NCI-H2196 treated with DMSO at 0.1 percent for 48 hours (cell line): ENCODE results near the gene TNNI3K.
"Not testable (repeated sequence)": the region's sequence is repeated elsewhere in the genome, so short reads cannot be mapped to it uniquely, and the experiment has no call there.

Experiments used
- DNase-seq: peaks from one replicate; lab custom pipeline; 2025; ENCODE audit not compliant: unreplicated experiment; lab: John Stamatoyannopoulos, UW

The TNNI3K gene, protein sequence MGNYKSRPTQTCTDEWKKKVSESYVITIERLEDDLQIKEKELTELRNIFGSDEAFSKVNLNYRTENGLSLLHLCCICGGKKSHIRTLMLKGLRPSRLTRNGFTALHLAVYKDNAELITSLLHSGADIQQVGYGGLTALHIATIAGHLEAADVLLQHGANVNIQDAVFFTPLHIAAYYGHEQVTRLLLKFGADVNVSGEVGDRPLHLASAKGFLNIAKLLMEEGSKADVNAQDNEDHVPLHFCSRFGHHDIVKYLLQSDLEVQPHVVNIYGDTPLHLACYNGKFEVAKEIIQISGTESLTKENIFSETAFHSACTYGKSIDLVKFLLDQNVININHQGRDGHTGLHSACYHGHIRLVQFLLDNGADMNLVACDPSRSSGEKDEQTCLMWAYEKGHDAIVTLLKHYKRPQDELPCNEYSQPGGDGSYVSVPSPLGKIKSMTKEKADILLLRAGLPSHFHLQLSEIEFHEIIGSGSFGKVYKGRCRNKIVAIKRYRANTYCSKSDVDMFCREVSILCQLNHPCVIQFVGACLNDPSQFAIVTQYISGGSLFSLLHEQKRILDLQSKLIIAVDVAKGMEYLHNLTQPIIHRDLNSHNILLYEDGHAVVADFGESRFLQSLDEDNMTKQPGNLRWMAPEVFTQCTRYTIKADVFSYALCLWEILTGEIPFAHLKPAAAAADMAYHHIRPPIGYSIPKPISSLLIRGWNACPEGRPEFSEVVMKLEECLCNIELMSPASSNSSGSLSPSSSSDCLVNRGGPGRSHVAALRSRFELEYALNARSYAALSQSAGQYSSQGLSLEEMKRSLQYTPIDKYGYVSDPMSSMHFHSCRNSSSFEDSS

DNA sequence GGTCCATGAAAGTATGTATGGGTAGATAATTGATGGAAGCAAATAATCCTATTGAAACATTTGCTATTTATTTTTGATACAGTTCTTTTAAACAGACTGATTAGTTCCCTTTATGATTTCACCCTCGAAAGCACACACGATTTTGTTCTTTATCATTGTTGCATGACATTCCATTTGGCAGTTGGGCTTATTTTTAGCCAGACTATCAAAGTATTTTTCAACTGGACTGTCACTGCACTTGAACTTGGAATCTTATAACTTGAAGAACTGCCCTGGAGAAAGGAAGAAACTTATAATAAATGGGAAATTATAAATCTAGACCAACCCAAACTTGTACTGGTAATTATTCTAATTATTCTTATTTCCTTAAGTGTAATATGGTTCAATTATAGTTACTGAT lies at the start of gene TNNI3K:
Gene TNNI3K (plus strand): TSS at position 235 of the 400 bp plus-strand sequence. CDS start 65 bp downstream, at position 300.
- DNase-seq = no peak

DNA sequence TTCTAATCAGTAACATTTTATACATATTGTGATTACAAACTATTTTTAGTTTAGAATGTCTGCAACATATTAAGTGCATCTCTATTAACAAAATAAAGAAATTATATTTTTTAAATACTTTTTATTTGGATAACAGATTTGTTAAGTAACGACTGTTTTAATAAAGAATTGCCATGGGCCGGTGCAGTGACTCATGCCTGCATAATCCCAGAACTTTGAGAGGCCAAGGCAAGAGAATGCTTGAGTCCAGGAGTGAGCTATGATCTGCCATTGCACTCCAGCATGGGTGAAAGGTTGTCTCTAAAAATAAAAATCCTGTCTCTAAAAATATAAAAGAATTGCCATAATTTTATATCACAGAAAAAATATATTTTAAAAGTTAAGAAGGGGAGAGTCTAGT lies 41.3 kb upstream of the TNNI3K start:
- no peak for DNase-seq

DNA sequence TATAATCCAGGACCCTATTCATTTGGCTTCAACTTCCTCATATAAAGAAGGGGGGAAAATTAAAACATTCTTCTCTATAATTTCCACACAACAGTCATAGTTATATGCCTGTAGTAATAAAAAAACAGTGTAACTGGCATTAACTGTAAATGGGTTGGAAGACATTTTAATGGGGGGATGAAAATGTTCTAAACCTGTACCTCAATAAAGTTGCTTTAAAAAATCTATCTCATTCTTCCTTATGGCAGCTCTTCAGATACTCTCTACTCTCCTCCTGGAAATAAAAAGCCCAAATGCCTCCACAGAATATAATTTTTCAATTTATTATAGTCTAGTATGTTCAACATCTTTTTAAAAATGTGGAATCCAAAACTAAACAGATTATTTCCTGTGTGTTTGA lies 39.8 kb upstream of the TNNI3K start:
- DNase-seq = no peak

DNA sequence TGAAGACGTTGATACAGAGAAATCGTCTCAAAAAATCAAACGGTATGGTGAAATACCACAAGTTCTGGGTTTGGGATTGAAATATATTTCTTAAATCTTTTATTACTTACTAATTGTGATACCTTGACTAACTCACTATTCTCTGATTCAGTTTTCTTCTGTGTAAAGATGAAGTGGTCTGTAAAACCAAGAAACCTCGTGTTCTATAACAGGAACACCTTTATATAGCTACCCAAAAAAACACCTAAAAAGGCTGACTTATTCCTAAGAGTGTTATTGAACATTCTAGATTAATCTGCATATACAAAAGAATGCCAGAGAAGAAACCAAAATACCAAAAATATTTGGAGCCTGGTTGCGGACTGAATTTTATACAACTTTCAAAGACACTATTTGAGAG lies 37.9 kb upstream of the TNNI3K start:
- no peak for DNase-seq

DNA sequence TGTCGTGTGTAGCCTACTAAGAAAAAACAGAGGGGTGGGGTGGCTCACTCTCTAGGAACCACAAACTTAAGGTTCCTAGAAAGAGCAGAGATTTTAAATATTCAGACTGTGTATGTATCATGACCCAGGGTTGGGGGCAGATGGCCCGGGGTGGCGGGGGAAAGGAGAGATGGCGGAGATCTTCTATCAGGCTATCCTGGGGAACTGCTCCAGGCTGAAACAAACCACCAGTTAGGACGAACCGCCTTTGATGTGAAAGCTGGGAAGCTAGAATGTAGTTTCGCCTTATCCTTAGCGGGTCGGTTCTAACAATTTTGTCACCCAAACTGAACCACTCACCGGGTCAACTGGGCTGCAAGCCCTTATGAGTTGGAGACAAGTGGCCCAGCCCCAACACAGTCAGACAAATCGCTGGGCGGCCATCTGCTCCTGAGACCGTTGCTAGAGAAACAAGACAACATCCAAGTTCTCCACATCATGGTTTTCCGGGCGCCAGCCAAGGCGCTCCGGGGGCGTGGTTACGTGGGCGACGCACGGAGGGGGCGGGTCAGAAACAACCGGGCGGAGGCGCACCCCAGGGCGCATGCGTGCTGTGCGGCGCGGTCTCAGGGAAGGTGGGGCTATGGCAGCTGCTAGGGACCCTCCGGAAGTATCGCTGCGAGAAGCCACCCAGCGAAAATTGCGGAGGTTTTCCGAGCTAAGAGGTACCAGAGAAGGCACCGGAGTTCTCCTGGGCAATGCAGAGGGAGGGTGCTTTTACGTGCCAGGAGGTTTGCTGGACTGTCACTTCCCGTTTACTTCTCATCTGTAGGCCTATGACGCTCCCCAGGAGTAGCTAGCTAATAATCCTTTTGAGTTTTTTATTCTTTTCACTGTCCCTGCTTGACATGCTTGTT lies 37.3 kb upstream of the TNNI3K start, which contains the start of the genes FPGT and LRRIQ3:
Gene FPGT (plus strand): TSS at position 586 of the 896 bp plus-strand sequence. CDS start 37 bp downstream, at position 623.
Gene LRRIQ3 (minus strand): TSS at position 520 of the 896 bp plus-strand sequence. CDS start 14,492 bp downstream, outside the sequence.
- DNase-seq = peak; percentile 88

DNA sequence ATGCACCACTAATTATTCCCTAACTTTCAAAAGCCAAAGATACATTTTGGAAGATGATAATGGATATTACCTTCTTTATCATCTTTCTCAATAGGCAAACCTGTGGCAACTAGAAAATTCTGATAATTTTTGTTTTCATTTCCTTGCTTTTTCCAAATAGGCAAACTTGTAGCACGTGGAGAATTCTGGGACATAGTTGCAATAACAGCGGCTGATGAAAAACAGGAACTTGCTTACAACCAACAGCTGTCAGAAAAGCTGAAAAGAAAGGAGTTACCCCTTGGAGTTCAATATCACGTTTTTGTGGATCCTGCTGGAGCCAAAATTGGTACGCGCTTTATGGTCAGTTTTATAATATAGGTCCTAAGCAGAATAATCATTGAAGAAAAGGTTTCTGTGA lies 35.7 kb upstream of the TNNI3K start:
- no peak for DNase-seq

DNA sequence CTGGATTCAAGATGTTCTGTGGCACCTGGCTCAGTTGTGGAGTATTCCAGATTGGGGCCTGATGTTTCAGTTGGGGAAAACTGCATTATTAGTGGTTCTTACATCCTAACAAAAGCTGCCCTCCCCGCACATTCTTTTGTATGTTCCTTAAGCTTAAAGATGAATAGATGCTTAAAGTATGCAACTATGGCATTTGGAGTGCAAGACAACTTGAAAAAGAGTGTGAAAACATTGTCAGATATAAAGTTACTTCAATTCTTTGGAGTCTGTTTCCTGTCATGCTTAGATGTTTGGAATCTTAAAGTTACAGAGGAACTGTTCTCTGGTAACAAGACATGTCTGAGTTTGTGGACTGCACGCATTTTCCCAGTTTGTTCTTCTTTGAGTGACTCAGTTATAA lies 29.9 kb upstream of the TNNI3K start:
- no peak for DNase-seq

DNA sequence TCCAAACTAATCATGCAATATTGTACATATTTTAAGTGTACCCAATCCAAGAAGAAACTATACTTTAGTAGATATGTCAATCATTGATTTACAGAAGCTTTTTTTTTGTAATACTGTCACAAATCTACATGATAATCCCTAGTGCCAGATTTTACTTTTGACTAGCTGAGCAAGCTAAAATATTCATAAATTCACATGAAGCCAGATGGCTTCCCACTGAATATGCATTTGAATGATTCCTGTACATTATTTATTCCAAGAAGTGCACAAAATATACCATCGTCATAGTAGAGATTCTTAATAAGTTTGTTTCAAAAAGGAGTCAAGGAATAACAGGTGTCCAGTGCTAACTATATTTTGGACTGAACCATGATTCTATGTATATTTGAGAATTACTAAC lies 20.0 kb upstream of the TNNI3K start:
- no peak for DNase-seq

DNA sequence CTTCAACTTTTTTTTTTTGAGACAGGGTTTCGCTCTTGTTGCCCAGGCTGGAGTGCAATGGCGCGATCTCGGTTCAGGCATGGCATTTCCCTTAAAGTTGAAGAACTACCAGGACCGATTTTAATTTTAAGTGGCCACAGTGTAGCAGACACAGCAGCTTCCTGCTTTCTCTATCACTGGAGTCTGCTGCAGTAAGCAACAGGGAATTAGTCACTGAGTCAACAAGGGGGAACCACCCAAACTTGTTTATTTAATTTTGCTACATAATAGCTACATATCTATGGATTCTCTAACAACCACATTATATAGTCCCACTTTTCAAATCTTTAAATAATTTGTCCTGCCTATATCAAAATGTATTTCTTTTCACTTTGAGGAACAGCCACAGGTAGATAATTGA lies 12.5 kb upstream of the TNNI3K start:
- DNase-seq = no peak

DNA sequence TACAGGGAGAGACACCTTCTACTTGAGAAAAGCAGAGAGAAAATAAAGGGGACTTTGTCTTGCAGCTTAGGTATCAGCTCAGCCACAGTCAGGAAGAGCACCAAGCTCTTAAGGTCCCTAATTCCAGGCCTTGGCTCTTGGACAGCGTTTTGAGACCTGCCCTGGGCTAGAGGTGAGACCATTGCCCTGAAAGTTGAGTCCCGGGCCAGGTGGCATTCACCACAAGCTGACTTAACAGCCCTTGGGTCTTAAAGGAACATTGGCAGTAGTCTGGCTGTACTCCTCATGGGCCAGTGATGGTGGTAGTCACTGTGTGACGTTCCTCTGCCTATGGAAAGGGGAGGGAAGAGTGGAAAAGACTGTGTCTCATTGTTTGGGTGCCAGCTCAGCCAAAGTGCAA lies 11.7 kb upstream of the TNNI3K start:
- no peak for DNase-seq

DNA sequence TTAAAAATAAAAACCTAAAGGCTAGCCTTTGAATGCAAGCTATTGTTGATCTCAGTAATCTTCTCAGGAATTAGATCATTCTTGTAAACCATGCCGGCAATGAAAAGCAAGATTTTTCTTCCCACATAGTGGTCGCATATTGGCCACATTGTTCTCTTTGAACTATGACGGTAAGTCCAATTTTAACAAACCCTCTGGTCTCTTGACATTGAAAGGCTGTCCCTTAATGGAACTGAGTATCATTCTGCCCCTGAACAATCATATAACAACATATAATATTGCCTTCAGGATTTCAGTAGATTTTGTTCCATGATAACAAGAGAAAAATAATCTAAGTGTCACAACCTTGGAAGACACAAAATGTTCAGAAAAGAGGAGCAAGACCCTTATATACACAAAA lies 1.3 kb downstream of the TNNI3K start:
- no peak for DNase-seq

DNA sequence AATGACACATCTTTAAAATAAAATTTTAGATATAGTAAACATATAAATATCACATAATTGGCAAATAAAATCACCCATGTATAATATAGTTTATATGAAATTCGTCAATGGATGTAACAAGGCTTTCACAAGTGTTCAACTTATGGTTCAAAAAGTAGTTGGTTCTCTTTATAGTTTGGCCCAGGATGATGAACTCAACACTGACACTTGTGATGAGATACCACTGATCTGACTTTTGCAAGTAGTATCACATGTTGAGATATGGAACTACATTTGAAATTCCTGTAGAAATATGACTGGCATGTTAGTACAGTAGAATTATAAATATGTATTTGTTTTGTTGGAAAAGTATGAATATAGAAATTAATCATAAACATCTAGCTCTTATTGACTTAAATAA lies 1.8 kb downstream of the TNNI3K start:
- no peak for DNase-seq

DNA sequence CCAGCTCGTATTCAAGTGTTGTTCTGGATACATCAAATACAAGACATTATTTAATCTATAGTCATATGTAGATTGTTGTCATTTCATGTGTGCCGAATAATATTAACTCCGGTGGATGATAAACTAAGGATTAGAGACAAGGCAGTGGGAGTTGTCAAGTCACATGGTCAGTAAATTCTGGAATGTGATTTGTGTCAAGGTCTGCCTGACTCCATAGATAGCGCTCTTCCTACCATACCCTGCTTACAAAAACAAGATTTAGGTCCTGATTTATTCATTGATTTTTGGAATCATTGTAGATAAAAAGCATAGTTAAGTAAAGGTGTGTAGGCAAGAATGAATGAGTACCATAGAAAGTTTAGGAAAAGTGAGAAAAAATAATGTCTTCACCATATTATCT lies 2.6 kb downstream of the TNNI3K start:
- no peak for DNase-seq

DNA sequence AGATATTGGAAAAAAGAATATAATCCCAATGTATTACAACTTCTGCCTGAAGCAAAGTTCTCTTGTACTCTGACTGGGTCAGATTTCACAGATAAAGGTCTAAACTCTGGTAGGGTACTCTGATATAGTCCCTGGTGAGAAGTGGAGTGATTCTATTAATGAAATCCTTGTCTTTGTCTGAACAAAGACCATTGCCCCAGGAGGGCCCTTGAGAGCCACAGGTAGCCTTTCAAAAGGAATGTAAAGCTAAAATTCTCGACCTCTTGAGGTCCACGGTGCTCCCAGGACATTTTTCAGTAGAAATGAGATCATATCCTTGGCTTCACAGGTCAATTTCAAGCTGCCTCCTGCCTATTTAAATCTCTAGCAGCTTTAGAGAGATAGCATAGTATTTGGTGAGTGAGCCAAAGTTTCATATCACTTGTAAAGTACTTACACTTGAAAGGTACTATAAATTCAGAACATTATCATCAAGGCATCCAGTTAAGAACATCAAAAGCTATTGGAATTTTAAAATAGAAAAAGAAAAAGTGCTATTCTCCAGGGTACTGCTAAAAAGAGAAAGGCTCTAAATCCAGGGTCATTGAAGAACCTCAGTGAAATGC lies 10.1 kb downstream of the TNNI3K start:
- no peak for DNase-seq

DNA sequence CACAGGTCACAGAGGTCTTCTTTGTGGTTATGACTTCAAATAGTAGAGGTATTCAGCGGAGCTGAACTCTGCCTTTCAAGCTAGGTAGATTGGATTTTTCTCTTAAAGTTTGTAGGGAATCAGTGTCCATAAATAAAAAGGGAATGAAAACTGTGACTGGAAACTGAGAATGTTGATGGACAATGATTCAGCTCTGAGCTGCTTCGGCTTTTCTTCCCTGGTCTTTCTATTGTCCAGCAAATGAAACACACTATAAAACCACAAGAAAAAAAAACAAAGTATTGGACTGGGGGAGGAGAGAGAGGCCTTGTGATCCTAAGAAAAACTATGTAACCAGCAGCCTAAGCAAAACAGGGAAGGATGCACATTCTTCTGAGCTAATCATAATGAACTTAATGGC lies 11.1 kb downstream of the TNNI3K start:
- DNase-seq = no peak

DNA sequence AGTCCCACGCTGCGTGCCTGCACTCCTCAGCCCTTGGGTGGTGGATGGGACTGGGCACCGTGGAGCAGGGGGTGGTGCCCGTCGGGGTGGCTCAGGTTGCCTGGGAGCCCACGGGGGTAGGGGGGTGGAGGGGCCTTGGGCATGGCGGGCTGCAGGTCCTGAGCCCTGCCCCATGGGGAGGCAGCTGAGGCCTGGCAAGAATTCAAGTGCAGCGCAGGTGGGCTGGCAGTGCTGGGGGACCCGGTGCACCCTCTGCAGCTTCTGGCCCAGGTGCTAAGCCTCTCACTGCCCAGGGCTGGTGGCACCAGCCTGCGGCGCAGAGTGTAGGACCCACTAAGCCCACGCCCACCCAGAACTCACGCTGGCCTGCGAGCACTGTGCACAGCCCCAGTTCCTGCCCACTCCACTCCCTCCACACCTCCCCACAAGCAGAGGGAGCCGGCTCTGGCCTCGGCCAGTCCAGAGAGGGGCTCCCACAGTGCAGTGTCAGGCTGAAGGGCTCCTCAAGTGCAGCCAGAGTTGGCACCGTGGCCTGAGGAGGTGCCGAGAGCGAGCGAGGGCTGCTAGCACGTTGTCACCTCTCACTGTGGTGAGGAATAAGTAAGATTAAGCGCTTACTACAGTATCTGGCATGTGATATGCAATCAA lies 12.8 kb downstream of the TNNI3K start:
- DNase-seq = no peak

DNA sequence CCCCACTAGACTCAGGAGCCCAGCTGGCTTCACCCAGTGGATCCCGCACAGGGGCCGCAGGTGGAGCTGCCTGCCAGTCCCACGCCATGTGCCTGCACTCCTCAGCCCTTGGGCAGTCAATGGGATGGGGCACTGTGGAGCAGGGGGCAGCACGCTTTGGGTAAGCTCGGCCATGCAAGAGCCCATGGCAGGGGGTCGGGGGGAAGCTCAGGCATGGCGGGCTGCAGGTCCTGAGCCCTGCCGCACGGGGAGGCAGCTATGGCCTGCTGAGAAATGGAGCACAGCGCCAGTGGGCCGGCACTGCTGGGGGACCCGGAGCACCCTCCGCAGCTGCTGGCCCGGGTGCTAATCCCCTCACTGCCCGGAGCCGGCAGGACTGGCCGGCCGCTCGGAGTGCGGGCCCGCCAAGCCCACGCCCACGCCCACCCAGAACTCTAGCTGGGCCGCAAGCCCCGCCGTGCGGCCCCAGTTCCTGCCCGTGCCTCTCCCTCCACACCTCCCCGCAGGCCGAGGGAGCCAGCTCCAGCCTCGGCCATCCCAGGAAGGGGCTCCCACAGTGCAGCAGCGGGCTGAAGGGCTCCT lies 18.1 kb downstream of the TNNI3K start:
- DNase-seq = not testable (repeated sequence)

DNA sequence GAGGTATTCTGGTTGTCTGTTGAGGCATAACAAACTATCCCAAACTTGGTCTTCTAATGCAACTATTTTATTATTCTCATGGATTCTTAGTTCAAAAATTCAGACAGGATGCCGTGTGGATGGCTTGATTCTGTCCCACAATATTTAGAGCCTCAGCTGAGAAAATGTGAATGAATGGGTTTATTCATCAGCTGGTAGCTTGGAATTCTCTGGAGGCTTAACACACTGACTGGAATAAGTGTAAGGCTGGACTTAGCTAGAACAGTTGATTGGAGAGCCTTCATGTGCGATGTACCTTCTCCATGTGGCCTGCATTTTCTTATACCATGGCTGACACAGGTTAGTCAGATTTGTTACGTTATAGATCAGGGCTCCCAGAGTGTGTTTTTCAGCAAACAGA lies 30.8 kb downstream of the TNNI3K start:
- DNase-seq = no peak

DNA sequence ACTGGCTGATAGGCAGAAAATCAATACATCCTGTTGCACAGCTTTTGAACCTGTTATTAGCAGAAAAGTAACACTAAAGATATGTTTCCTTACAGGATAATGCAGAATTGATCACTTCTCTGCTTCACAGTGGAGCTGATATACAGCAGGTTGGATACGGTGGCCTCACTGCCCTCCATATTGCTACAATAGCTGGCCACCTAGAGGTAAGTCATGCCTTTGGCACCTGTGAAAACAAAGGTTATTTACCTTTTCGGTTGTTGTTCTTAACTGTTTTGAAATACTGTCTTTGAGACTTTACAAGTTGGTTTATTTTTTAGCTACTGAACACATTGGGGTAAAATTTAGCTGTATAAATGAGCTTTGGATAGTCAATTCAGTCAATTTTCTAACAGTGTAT lies 36.3 kb downstream of the TNNI3K start:
- no peak for DNase-seq
